Brain pericyte (primary cell): ENCODE measurements around the gene HYAL4.

Experiments used
- DNase-seq: peaks from one replicate; pipeline ENCODE4 v3.0.0-alpha.2; 2012; ENCODE audit warnings: low read depth, low spot score

The HYAL4 gene

GRCh38 chr7:123901101-123901500 lies 56.1 kb downstream of the HYAL4 start:
- DNase-seq: no peak

GRCh38 chr7:123905714-123906113 lies 60.7 kb downstream of the HYAL4 start:
- DNase-seq: no peak

DNA sequence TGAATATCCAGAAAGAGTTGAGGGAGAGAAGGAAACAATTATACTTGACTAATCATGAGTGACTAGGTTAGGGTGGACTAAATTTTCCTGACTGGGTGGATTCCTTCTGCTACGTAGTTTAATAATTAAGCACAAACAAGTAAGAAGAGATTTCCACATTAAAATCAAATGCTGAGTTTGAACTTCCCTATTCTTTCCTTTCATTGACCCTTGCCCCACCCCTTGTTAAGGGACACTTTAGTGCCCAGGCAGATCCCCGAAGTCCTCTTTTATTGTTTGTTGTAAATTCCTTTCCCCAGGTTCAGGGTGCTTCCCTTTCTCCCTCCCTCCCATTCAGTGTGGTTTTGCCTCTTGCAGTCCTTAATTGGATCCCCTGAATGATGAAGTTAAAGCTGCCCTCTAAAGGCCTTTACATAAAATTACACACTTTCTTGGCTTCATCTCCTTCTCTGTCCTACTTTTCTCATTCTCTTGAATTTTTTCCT lies 71.3 kb downstream of the HYAL4 start:
- no peak for DNase-seq

DNA sequence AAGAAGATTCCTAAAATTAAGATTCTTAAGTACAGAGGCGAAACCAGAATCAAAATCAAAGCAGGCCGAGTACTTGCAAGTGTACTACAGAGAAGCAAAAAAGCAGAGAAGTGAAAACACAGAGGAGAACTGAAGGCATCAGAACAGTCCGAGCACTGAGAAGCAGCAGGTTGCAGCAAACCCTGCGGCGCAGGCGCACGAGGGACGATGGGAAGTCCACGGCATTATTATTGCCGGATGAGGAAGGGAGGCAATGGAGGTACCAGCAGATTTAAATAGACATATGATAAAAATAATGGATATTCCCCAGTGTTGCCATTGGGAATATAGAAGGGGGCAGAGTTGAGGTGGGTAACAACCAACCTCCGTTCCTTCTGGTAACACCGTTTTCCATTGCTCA lies 72.9 kb downstream of the HYAL4 start:
- no peak for DNase-seq

DNA sequence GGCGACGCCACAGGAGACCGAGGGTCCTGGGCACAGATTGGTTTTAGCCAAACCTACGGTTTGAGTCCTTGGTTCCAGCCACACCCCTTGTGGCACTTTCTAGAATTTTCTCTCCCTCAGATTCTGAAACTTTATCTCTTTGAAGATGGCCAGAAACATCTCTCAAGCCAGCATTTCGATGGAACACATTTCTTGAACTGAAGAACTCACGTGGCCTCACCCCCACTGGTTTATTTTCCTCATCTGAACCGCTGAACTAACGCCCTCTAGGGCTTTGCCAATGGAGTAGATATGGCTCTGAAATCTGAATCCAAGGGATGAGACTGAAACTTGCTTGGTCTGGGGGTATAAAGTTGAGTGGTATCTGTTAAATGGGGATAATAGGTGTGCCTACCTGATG lies 73.3 kb downstream of the HYAL4 start:
- DNase-seq: no peak

- no peak for DNase-seq
Observed at GRCh38 chr7:123923599-123923998, 78.6 kb downstream of the HYAL4 start.

GRCh38 chr7:123924941-123925340 lies 80.0 kb downstream of the HYAL4 start, which contains the start of gene SPAM1:
TSS of gene SPAM1 (plus strand) at chr7:123925241. CDS start at chr7:123953571, 28,330 bp downstream.
- DNase-seq: no peak
